Measurements from ENCODE around the gene ZFAND3. TPM values are rescaled to one million over a fixed set of nuclear protein-coding genes. Genes with fewer than 3 reads are reported as not detected.

The ZFAND3 gene
- total RNA-seq, 1 donor from 2014 or later: 31.2 TPM

DNA sequence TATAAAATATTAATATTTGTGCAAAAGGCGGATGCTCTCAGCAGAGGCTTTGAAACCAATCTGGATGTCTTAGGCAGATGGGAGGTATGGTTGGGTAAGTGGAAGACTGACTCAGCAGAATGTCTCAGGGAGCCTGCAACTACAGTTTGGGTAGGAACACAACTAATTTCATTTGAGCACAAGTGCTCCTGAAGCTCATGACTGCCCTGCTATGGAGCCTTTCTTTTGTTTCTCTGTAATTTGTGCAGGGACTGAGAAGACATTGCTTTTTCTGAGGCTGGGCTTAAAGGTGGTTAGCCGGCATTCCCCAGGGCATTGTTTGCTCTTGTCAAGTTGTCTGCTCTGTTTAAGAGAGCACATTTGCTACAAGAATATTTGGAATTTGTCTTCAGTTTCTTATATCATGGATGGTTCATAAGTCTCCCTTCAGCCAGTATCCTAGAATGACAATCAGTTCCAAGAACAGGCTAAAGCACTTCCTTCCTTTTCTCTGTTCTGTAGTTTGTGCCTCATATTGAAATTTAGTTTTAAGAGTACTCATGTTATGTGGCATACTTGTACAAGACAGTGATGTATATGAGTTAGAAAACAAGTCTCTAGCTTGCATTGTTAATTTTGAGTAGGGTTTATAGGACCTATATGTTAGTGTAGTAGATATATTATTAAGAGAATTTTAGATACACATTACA lies 208.3 kb downstream of the ZFAND3 start:
- DNase-seq (ENCODE audit: extremely low spot score in 2 of 2): no peak
- Histone ChIP-seq H3K4me3 (no peak overlapping the region), H3K9me3 (no peaks in the 10 kb centered on the region), H3K27ac (no peak overlapping the region), H3K4me1 (peaks cover 21% of the 10 kb centered on the region), H3K36me3 (no peaks in the 10 kb centered on the region), H3K27me3 (no peaks in the 10 kb centered on the region)
- intact Hi-C loops (cut with DNase I): no loop called here
- TF ChIP-seq POLR2A (IDR thresholded peaks at IDR 0.05) (no peak), CTCF (IDR thresholded peaks at IDR 0.05) (no peak), POLR2AphosphoS5 (IDR thresholded peaks at IDR 0.05; ENCODE audit: insufficient read depth in 1 of 2, low read depth in 1 of 2) (no peak)

- TF ChIP-seq POLR2AphosphoS5 (IDR thresholded peaks at IDR 0.05; ENCODE audit: insufficient read depth in 1 of 2, low read depth in 1 of 2) (no peak), POLR2A (IDR thresholded peaks at IDR 0.05) (no peak), CTCF (IDR thresholded peaks at IDR 0.05) (no peak)
- Histone ChIP-seq H3K9me3 (no peaks in the 10 kb centered on the region), H3K27me3 (no peaks in the 10 kb centered on the region), H3K27ac (no peak overlapping the region), H3K4me1 (peaks cover 43% of the 10 kb centered on the region), H3K36me3 (no peaks in the 10 kb centered on the region), H3K4me3 (no peak overlapping the region)
- DNase-seq (ENCODE audit: extremely low spot score in 2 of 2): no peak
- intact Hi-C loops (cut with DNase I): no loop called here
Observed at GRCh38 chr6:38030380-38030779, 210.9 kb downstream of the ZFAND3 start.

- no peaks in the 10 kb centered on the region for H3K36me3 ChIP-seq
- H3K4me1 ChIP-seq: peaks cover 36% of the 10 kb centered on the region
- H3K27ac ChIP-seq: no peak overlapping the region
- no peaks in the 10 kb centered on the region for H3K9me3 ChIP-seq
- H3K4me3 ChIP-seq: no peak overlapping the region
- intact Hi-C loops (cut with DNase I): no loop called here
- DNase-seq (ENCODE audit: extremely low spot score in 2 of 2): no peak
- H3K27me3 ChIP-seq: no peaks in the 10 kb centered on the region
- no peak for TF ChIP-seq CTCF (IDR thresholded peaks at IDR 0.05)
- TF ChIP-seq POLR2A (IDR thresholded peaks at IDR 0.05): no peak
- no peak for TF ChIP-seq POLR2AphosphoS5 (IDR thresholded peaks at IDR 0.05; ENCODE audit: insufficient read depth in 1 of 2, low read depth in 1 of 2)
Observed at GRCh38 chr6:38032797-38033196, 213.3 kb downstream of the ZFAND3 start.

- no peaks in the 10 kb centered on the region for H3K9me3 ChIP-seq
- no peak overlapping the region for H3K27ac ChIP-seq
- DNase-seq (ENCODE audit: extremely low spot score in 2 of 2): no peak
- peaks cover 29% of the 10 kb centered on the region for H3K4me1 ChIP-seq
- no peak for TF ChIP-seq POLR2AphosphoS5 (IDR thresholded peaks at IDR 0.05; ENCODE audit: insufficient read depth in 1 of 2, low read depth in 1 of 2)
- TF ChIP-seq POLR2A (IDR thresholded peaks at IDR 0.05): no peak
- no peak for TF ChIP-seq CTCF (IDR thresholded peaks at IDR 0.05)
- no peaks in the 10 kb centered on the region for H3K27me3 ChIP-seq
- H3K4me3 ChIP-seq: no peak overlapping the region
- intact Hi-C loops (cut with DNase I): no loop called here
- H3K36me3 ChIP-seq: no peaks in the 10 kb centered on the region
Observed at GRCh38 chr6:38033442-38033982, 214.0 kb downstream of the ZFAND3 start.

DNA sequence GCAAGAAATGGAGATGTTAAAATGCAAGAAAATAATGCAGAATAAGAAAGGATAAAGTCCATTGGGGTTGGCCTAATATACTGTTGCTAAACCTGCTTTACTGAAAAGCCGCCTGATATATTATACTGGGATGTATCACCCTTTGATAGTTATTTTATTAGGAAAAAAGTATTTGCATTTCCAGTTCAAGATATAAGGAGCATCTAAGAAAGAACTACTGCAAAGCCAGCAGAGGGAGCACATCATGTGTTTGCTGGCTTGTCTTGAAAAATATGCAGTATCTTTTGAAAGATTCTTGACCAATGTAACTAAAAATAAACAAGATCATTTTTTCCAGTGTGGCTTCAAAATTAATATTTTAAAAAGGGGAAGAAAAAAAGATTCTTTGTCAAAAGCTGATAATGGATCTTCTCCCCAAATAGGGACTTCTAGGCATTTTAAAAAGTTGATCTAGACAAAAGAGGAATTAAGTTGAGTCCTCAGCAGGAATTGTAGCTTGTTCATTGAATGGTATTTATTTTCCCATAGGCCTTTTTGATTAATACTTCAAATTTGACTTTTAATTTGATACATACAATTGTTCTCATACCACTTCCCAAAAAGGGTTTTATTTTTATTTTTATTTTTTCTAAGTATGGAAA lies 214.9 kb downstream of the ZFAND3 start:
- no peak for DNase-seq (ENCODE audit: extremely low spot score in 2 of 2)
- no peaks in the 10 kb centered on the region for H3K9me3 ChIP-seq
- no peaks in the 10 kb centered on the region for H3K36me3 ChIP-seq
- H3K27me3 ChIP-seq: no peaks in the 10 kb centered on the region
- intact Hi-C loops (cut with DNase I): no loop called here
- TF ChIP-seq CTCF (IDR thresholded peaks at IDR 0.05) (no peak), POLR2AphosphoS5 (IDR thresholded peaks at IDR 0.05; ENCODE audit: insufficient read depth in 1 of 2, low read depth in 1 of 2) (no peak)
- no peak overlapping the region for H3K27ac ChIP-seq
- no peak overlapping the region for H3K4me3 ChIP-seq
- peaks cover 22% of the 10 kb centered on the region for H3K4me1 ChIP-seq
